ENCODE measurements around the gene S100A14.
"Not testable (repeated sequence)": the region's sequence is repeated elsewhere in the genome, so short reads cannot be mapped to it uniquely, and the experiment has no call there.

Gene S100A14

DNA sequence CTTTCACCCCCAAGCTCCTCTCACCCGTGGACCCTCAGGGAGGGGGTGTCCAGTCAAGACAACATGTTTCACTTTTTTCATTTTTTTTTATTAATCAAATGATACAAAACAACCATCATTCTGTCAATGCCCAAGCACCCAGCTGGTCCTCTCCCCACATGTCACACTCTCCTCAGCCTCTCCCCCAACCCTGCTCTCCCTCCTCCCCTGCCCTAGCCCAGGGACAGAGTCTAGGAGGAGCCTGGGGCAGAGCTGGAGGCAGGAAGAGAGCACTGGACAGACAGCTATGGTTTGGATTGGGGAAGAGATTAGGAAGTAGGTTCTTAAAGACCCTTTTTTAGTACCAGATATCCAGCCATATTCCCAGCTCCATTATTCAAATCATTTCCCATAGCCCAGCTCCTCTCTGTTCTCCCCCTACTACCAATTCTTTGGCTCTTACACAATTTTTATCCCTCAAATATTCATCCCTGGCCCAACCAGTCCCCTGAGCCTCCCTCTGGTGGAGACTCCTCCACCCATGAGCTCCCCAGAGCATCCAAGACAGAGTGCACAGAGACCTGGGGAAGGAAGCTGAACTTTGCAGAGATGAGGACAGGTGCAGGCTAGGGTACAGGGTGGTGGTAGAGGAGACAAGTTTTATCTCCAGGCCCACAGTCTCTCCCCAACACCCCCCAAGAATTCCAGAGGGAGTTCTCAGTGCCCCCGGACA, 1.8 kb downstream of the S100A14 start:
- no peak for DNase-seq

DNA sequence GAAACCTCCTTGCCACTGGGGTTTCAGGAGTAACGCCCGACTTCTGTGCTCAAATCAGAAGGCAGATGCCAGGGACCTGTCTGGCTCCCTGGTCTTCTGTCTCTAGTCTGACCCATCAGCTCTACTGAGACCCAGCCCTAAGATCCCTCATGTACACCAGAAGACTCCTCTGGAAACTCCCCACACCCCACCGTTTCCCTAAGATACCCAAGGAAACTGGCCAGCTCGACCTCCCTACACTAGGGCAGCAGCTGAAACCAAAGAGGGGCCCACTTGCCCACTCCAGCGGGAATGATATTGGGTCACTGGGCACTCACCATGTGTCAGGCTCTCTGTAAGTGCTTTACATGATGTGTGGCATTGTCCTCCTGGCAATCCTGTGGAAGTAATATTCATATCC, 2.7 kb downstream of the S100A14 start:
- DNase-seq = no peak

DNA sequence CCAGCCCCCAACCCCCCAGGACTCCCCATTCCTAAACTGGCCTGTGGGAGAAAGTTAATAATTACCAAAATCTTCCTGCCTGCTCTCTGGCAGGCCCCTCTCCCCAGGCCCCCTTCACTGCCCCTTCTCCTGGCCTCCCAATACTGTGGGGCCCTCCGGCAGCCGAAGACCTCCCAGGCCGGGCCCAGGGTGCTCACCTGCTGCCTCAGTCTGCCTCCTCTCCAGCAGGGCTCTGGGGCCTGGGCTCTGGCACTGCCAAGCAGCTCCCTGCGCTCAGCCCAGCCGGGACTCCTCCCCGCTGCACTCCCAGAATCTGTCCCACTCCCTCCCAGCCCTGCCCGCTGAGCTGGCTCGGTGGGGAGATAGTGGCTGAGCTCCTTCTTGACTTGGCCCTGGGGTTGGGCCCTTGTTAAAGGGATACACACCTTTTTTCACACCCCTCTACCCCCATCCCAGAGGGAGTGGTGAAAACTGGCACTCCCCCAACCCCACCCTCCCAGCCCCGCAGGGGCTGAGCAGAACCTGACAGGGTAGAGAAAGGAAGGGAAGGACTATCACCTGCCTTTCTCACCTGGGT, 3.3 kb downstream of the S100A14 start, which contains the start of gene S100A16:
S100A16 (minus strand) TSS at position 383 of the 577 bp plus-strand sequence. CDS start 4,986 bp downstream, outside the sequence.
- DNase-seq = no peak

DNA sequence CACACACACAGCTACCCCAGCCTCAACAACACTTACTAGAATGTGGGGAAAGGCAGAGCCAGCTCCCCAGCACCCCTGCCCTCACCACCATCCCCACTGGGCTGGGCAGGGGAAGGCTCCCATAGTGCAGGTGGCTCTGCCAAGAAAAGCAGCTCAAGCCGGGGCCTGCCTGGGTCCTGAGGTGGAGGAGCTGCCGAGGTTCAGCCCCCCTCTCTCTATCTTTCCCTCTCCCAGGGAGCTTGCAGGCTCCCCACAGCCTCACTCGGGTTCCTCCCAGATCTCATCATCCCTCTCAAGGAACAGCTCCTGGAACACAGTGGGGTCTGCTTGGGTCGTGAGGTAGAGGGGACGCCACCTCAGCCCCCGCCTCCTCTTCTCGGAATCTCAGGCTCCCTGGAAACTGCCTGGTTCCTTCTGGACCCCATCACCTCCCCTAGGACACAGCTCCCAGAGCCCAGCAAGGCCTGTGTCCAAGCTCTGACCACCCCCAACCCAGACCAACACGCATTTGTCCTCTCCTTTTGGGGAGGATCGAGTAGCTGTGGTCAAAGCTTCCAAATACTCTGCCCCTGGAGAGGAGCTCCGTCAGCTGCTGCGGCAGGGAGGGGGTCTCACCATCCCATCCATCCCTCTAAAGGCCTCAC, 3.9 kb downstream of the S100A14 start:
- no peak for DNase-seq

DNA sequence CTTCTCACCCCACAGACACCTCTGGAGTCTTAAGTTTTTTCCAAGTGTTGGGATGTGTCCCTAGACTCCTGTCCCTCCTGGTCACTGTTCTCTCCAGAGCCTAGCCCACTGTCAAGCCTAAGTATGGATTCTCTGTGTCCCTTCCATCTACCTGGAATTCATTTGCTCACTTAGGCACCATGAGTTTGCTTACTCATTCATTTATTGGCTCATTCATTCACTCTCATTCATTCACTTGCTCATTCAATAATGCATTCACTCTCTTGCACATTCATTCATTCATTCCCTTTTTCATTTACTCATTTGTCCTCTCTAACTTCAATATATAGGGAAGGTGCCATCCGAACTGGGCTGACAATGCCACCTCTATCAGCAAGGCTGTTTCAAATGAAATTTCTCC, 4.8 kb downstream of the S100A14 start:
- DNase-seq = no peak

DNA sequence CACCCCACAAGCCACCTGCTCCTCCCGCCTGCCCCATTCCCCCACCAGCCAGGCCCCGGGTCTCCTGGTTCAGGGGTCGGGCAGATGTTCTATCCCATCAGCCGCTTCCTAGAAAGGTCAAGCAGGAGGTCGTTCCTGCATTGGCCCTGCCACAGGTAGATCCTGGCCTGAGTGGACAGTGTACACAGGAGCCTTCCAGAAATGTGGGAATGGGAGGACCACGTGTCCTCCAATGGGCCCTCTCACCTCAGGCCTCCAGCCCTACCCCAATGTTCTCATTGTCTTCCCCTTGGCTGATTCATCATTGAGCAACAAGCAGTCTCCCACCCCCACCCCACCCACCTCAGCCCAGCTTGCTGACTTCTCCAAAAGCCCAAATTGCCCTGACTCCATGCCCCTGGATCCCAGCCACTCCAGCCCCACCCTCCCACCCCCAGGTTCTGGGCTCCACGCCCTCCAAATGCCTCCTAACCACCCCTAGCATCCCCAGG, 5.3 kb downstream of the S100A14 start:
- no peak for DNase-seq

DNA sequence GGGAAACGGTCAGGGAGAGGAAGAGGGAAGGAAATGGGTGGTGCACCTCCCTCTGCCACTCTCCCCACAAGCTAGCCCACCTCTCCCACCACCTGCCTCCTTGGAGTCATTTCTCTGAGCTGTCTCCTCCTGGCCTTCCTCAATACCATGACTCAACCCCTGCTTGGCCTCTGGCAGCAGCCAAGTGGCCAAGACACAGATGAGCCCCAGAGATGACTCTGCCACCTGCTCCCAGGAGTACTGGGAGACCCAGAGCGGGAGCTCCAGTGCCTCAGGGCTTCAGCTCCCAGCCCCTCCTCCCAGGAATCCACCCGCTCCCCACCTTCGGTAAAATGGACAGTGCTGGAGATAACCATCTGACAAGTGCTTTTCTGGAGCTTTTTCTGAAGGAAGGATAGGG, 5.8 kb downstream of the S100A14 start:
- no peak for DNase-seq

DNA sequence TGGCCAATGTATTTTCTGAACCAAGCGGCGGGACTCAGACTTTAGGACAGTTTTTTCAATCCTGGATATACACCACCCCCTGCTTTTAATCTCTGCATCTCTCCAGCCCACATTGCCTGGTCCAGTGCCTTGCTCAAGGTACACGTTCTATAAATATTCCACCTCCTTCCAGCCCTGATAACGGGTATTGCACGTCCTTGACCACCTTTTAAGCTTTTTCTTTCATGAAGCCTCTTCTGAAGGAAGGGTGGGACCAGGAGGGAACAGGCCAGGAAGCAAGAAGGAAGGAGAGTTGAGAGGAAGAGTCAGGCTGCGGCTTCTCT, 6.6 kb downstream of the S100A14 start:
- no peak for DNase-seq

DNA sequence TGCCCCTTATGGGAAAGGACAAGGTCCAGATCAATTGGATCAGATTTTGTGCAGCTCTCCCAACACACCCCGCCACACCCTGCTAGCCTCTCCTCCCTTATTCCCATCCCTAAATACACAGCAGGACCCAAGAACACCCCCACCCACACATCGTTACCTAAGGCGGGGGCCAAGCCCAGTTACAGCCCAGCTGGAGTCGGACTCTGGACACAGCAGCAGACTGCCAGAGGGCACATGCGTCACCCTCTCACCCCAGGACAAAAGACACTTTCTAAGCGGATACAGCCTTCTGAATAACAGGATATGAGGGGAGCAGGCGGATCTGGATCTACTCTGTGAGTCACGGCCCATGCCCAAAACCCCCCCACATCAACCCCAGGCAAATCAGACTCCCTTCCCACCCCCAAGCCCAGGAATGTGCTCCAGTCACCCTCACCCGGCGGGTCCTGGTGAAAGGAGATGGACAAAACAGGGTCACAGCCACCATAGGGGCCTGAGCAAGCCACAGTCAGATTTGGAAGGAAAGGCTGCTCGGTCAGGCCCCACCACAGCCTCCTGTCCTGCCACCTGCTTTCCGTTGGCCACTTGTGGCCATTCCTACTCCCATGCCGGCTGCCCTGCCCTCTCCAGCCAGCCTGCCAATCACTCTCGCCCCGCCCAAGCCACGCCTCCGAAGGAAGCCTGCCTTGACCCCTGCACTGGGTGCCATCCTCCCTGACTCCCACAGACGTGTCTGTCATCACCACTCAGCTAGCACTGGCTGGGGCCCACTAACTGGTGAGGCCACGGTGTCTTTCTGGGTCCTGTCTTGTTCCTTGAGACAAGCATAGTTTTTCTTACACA, 7.2 kb downstream of the S100A14 start:
- peak; percentile 13 for DNase-seq

DNA sequence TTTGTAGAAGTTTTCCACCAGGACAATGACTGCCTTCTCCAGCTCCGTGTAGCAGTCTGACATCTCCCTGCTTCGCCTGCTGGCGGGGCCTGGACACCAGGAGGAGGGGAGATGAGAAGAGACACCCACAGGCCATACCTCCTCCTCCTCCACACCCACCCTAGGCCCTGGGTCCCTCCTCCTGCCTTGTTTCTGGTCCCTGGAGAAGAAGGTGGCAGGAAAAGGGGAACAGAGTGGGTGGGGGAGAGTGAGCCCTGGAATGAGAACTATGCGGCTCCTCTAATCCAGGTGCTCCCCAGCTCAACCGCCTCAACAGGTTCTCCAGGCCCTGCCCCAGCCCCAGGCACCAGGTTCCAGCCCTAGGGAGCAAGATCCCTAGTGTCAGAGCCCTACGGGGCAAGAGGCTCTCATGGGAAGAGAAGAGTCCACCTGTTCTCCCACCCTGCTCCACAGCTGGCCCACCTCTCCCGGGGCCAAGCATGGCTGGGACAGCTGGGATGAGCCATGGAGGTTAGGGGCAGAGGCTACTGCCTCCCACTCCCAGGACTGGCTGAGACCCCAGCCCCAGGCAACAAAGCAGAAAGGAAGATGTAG, 7.9 kb downstream of the S100A14 start:
- DNase-seq = no peak

DNA sequence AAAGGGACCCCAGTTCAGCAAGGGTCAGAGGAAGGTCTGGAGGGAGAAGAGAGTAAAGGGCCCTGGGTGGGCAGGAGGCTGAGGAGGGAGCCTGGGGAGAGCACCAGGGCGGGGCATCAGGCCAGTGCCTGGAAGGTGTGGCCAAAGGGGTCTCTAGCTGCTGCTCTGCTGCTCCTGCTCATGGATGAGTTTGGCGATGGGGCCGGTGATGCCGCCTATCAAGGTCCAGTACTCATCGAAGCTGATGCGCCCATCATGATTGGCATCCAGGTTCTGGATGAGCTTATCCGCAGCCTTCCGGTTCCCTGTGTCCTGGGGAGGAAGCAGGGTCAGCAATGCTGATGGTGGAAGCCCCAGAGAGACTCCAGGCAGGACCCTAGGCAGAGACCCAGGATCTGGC, 8.7 kb downstream of the S100A14 start:
- DNase-seq = no peak

DNA sequence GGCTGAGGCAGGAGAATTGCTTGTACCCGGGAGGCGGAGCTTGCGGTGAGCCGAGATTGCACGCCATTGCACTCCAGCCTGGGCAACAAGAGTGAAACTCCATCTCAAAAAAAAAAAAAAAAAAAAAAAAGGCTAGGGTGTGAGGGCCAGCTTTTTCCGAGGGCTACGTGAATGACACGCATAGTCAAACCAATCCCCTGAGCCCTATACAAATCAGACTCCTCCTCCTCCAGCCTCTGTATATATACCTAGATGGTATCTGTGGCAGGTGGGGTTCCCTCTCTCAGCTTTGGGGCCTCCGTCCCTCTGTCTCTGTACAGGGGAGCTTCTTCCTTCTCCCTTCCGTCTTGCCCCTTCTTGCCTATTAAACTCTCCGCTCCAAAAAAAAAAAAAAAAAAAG, 9.9 kb downstream of the S100A14 start:
- no peak for DNase-seq

DNA sequence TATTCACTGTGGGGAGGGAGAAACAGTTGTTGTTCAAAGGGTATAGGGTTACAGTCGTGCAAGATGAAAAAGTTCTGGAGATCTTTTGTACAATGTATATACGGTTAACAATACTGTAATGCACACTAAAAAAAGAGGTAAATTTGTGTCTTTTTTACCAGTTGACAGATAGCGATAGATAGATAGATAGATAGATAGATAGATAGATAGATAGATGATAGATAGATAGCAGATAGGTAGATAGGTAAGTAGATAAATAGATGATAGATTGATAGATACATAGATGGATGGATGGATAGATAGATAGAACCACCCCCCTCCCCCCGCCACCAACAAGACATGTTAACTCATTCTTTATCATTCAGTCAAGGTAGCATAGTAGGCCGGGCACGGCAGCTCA, 13.4 kb downstream of the S100A14 start:
- DNase-seq = no peak

DNA sequence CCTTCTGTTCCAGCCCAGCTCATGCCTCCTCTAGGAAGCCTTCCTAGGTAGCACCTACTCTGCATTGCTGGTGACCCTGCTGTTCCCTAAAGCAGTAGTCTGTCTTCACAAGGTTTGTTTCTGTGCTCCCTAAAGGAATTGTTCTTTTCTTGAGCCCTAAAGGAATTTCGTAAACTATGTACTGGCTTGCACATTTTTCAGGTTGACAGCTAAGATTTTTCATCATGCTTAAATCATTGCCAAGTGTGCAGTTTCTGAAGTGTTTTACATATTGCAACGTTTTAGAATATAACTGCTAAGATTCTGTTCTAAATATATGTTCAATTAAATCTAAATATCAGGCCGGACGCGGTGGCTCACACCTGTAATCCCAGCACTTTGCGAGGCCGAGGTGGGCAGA, 16.3 kb downstream of the S100A14 start:
- DNase-seq = no peak

DNA sequence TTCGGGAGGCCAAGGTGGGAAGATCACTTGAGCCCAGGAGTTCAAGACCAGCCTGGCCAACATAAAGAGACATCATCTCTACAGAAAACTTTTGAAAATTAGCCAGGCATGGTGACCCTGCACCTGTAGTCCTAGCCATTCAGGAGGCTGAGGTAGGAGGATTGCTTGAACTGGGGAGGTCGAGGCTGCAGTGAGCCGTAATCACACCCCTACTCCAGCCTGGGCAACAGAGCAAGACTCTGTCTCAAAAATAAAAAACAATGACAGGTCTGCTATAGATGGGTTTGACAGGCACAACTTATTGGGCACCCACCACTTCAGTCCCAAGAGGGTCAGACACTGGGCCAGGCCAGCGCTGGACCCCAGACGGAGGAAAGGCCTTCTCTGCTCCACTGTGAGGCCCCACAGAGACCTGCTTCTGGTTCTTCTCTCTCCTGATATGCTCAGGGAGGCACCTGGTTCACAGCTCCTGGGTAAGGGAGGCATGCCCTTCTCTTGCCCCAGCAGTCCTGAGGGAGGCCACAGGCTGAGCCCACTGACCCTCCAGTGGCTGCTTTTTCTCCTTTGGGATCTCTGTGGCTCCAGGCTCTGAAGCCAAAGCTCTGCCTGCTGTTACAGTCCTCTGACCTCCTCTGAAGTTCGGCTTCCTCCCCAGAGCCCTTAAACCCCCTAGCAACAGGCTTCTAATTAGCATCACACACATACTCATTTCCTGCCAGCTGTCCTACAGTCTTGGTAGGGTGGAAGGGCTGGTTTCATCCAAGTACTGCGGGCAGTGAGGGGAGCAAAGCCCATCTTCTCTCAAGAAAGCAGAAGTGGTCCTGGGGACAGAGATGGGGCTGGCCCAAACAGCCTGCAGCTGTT, 17.6 kb downstream of the S100A14 start:
- no peak for DNase-seq

DNA sequence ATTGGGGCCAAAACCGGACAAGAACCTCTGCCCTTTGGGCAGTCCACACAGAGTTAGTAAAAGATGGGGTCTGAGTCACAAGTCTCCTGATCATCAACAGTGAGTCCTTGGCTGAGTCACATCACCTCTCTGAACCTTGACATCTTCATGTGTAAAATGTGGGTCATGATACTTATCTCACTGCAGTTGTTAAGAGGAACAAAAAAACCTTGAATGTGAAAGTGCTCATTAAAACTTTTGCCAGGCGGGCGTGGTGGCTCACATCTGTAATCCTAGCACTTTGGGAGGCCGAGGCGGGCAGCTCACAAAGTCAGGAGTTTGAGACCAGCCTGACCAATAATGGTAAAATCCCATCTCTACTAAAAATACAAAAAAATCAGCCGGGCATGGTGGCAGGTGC, 18.9 kb downstream of the S100A14 start:
- DNase-seq = no peak

DNA sequence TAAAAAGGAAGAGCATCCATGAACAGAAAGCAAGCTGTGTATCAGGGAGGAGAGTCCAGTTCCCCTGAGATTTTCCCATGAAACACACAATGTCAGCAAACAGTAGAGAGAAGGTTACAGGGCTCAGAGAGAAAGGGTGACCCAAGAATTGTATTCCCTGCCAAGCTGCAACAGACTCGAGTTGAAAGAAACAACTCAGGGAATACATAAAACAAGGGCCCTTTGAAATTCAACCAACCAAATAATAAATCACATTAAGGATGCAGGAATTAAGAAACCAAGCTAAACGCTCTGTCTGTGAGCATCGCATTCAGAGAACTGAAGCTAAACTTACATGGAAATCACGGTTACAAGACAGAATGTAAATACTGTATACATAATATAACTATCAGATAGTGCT, 23.4 kb downstream of the S100A14 start:
- DNase-seq = no peak

DNA sequence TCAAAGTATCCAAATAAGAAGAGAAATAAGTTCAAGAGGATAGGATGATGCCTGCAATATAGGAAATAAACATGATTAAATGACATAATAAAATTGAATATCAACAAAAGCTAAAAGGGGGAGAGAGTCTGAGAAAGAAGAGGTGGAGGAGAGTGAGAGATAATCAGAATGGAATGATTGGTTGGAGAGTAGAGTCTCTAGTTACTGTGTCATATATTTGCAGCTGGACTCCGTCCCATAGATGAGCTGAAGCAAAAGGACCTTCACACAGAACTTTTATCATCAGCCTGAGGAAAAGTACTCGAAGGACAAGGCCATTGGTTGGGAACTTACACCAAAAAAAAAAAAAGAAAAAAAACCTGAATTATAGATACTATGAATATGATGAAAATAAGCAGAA, 27.6 kb downstream of the S100A14 start:
- DNase-seq = no peak

DNA sequence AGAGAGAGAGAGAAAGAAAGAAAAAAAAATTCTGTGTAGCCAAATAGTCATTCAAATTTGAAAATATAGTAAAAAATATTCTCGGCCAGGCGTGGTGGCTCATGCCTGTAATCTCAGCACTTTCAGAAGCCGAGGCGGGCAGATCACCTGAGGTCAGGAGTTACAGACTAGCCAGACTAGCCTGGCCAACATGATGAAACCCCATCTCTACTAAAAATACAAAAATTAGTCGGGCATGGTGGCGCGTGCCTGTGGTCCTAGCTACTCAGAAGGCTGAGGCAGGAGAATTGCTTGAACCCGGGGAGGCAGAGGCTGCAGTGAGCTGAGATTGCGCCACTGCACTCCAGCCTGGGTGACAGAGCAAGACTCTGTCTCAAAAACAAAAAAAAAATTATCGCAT, 28.1 kb downstream of the S100A14 start:
- DNase-seq = not testable (repeated sequence)

DNA sequence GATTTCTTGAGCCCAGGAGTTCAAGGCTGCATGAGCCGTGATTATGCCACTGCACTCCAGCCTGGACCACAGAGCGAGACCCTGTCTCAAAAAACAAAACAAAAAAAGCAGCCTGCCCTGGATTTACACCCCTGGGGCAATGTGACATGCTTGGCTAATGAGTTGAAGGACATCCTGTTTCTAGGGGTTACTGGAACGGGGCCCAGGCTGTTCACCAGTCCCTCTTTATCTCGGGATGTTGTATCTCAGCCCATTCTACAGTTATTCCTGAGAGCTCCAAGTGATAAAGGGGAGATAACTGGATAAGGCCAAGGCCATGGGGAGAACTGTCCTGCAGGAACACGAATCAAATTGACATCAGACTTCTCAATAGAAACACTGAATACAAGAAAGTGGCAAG, 28.8 kb downstream of the S100A14 start:
- no peak for DNase-seq

DNA sequence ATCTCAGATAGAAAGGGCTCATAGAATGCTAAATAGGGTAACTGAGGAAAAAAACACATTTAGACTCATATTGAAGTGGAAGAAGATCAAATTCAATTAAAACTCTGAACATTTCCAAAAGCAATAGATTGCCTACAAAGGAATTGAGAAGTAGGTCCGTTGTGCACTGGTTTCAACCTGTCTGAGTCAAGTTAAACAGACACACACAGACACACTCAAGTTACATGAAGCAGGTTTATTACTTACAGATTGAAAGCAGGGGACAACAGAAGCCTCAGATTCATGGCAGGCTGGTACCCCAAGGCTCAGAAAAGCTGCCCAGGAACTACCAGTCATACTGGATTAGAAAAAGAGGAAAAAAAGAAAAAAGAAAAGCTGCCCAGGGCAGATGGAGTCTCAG, 29.8 kb downstream of the S100A14 start:
- no peak for DNase-seq

DNA sequence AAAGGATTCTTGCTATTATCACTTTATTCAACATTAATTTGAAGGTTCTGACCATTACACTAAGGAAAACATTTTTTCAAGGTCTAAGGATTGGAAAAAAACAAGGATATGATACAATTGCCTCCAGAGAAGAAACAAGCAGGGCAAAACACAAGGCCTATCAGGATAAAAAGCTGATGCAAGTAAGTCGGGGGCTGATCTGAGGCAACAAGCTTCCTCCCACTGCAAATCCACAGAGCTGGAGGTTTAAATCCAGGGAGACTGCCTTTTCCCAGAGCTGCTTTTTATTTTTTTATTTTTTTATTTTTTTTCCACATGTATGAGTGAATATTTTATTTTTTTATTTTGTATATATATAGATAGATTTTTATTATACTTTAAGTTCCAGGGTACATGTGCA, 31.1 kb downstream of the S100A14 start:
- no peak for DNase-seq
